ENCODE measurements around the gene PROC.
A peak's percentile ranks its signal among the peaks of the same experiment; 100 is the strongest.

Gene PROC

GRCh38 chr2:127418300-127419111 is at the start of gene PROC:
Gene PROC, plus strand, starts transcription at chr2:127418427. Its CDS starts 1,516 bp downstream, at chr2:127419943.
- no peak within 1 kb of the TSS for H3K27ac ChIP-seq
- DNase-seq (ENCODE audit: low read depth, low spot score), result no peak

GRCh38 chr2:127370010-127370409 is 48.2 kb upstream of the PROC start:
- DNase-seq (ENCODE audit: low read depth, low spot score), result no peak
- H3K27ac ChIP-seq, result no peak overlapping the region

- no peak for DNase-seq (ENCODE audit: low read depth, low spot score)
- no peak overlapping the region for H3K27ac ChIP-seq
These were observed 47.2 kb upstream of the PROC start for GRCh38 chr2:127371037-127371436.

GRCh38 chr2:127373362-127374083 is 44.7 kb upstream of the PROC start:
- DNase-seq (ENCODE audit: low read depth, low spot score), result no peak
- no peak overlapping the region for H3K27ac ChIP-seq

- no peak for DNase-seq (ENCODE audit: low read depth, low spot score)
- H3K27ac ChIP-seq, result no peak overlapping the region
These were observed 42.0 kb upstream of the PROC start for GRCh38 chr2:127376257-127376656.

- no peak for DNase-seq (ENCODE audit: low read depth, low spot score)
- no peak overlapping the region for H3K27ac ChIP-seq
These were observed 41.0 kb upstream of the PROC start for GRCh38 chr2:127377262-127377661.

GRCh38 chr2:127378720-127379119 is 39.5 kb upstream of the PROC start:
- DNase-seq (ENCODE audit: low read depth, low spot score), result no peak
- H3K27ac ChIP-seq, result no peak overlapping the region

- no peak for DNase-seq (ENCODE audit: low read depth, low spot score)
- no peak overlapping the region for H3K27ac ChIP-seq
These were observed 38.4 kb upstream of the PROC start for GRCh38 chr2:127379712-127380355.

GRCh38 chr2:127381762-127382161 is 36.5 kb upstream of the PROC start:
- DNase-seq (ENCODE audit: low read depth, low spot score), result no peak
- no peak overlapping the region for H3K27ac ChIP-seq

- no peak overlapping the region for H3K27ac ChIP-seq
- no peak for DNase-seq (ENCODE audit: low read depth, low spot score)
These were observed 35.4 kb upstream of the PROC start for GRCh38 chr2:127382831-127383230.

- no peak overlapping the region for H3K27ac ChIP-seq
These were observed 33.7 kb upstream of the PROC start for GRCh38 chr2:127384529-127384928.

GRCh38 chr2:127386246-127386645 is 32.0 kb upstream of the PROC start:
- no peak for DNase-seq (ENCODE audit: low read depth, low spot score)
- H3K27ac ChIP-seq, result no peak overlapping the region

More at GRCh38 chr2:127384529-127384928, 33.7 kb upstream of the PROC start:
- DNase-seq (ENCODE audit: low read depth, low spot score), result no peak

GRCh38 chr2:127386764-127387654 is 31.2 kb upstream of the PROC start:
- peak overlapping the region; percentile 91 for H3K27ac ChIP-seq
- no peak for DNase-seq (ENCODE audit: low read depth, low spot score)

GRCh38 chr2:127387655-127388422 is 30.4 kb upstream of the PROC start, which contains the start of gene MAP3K2:
Gene MAP3K2, minus strand, starts transcription at chr2:127387975. Its CDS starts 44,846 bp downstream, at chr2:127343129.
- no peak for DNase-seq (ENCODE audit: low read depth, low spot score)
- H3K27ac ChIP-seq, result peak within 1 kb of the TSS; percentile 91

GRCh38 chr2:127388423-127389164 is 29.6 kb upstream of the PROC start:
- peak overlapping the region; percentile 91 for H3K27ac ChIP-seq
- no peak for DNase-seq (ENCODE audit: low read depth, low spot score)

GRCh38 chr2:127389778-127390435 is 28.3 kb upstream of the PROC start:
- no peak for DNase-seq (ENCODE audit: low read depth, low spot score)
- no peak overlapping the region for H3K27ac ChIP-seq

- H3K27ac ChIP-seq, result no peak overlapping the region
These were observed 25.9 kb upstream of the PROC start for GRCh38 chr2:127392133-127392827.

More at GRCh38 chr2:127392133-127392827, 25.9 kb upstream of the PROC start:
- no peak for DNase-seq (ENCODE audit: low read depth, low spot score)

All from epithelial cell of prostate (primary cell).